Measurements from ENCODE around the gene NOSIP. TPM values are rescaled to one million over a fixed set of nuclear protein-coding genes. Genes with fewer than 3 reads are reported as not detected.

Gene NOSIP
- total RNA-seq, 1 donor from 2014 or later, result 94.4 TPM

DNA sequence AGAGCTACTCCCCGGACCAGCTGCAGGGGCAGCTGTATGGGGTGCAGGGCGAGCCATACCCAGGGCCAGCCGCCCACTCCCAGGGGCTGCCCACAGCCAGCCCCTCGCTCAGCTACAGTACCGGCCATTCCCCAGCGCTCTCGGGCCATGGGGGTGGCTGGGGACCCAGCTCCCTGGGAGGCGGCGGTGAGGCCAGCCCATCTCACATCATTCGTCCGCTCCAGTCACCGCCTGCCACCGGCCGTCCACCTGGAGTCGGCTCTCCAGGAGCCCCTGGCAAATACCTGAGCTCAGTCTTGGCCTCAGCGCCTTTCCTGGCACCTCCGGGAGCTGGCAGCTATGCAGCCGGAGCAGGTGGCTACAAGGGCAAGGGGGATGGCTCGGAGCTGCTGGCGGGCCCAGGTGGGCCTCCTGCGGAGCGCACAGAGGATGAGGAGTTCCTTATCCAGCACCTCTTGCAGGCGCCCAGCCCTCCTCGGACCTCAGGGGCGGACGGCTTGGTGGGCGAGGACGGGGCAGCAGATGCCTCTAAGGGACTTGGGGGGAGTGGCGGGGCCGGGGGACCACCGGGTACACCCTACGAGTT is 15.6 kb upstream of the NOSIP start:
- TF ChIP-seq, protein P1, sequence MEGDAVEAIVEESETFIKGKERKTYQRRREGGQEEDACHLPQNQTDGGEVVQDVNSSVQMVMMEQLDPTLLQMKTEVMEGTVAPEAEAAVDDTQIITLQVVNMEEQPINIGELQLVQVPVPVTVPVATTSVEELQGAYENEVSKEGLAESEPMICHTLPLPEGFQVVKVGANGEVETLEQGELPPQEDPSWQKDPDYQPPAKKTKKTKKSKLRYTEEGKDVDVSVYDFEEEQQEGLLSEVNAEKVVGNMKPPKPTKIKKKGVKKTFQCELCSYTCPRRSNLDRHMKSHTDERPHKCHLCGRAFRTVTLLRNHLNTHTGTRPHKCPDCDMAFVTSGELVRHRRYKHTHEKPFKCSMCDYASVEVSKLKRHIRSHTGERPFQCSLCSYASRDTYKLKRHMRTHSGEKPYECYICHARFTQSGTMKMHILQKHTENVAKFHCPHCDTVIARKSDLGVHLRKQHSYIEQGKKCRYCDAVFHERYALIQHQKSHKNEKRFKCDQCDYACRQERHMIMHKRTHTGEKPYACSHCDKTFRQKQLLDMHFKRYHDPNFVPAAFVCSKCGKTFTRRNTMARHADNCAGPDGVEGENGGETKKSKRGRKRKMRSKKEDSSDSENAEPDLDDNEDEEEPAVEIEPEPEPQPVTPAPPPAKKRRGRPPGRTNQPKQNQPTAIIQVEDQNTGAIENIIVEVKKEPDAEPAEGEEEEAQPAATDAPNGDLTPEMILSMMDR (IDR thresholded peaks at IDR 0.05; ENCODE audit: partially characterized antibody, unreplicated experiment), result no peak
- Mint-ChIP-seq H3K9me3 (ENCODE audit: unreplicated experiment) (peaks cover 7% of the 10 kb centered on the region), H3K27me3 (ENCODE audit: unreplicated experiment) (peaks cover 10% of the 10 kb centered on the region), H3K27ac (ENCODE audit: unreplicated experiment) (no peak overlapping the region), H3K4me3 (ENCODE audit: unreplicated experiment) (no peak overlapping the region), H3K36me3 (ENCODE audit: unreplicated experiment) (no peaks in the 10 kb centered on the region), H3K4me1 (ENCODE audit: low read depth, unreplicated experiment) (peaks cover 8% of the 10 kb centered on the region)
- DNase-seq, result no peak

DNA sequence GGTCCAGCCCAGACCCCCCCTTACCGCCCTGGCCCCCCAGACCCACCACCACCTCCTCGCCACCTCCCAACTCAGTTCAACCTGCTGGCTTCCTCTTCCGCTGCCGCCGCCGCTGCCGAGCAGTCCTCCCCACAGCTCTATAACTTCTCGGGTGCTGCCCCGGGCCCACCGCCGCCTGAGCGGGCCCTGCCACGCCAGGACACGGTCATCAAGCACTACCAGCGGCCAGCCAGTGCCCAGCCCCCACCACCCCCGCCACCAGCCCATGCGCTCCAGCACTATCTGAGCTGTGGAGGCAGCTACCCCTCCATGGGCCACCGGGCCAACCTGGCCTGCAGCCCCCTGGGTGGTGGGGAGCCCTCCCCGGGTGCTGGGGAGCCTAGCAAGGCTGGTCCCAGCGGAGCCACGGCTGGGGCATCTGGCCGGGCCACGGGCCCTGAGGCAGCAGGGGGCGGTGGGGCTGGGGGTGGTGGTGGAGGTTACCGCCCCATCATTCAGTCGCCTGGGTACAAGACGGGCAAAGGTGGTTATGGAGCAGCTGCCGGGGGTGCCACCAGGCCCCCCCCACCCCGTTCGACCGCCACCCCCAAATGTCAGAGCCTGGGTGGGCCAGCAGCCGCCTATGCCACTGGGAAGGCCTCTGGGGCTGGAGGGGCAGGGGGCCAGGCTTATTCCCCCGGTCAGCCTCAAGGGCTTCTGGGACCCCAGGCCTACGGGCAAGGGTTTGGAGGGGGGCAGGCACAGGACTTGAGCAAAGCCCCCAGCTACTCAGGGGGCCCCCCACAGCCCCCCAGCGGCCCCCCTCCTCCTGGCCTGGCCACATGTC is 14.8 kb upstream of the NOSIP start:
- H3K4me3 Mint-ChIP-seq (ENCODE audit: unreplicated experiment), result no peak overlapping the region
- H3K4me1 Mint-ChIP-seq (ENCODE audit: low read depth, unreplicated experiment), result peaks cover 8% of the 10 kb centered on the region
- H3K27me3 Mint-ChIP-seq (ENCODE audit: unreplicated experiment), result peaks cover 9% of the 10 kb centered on the region
- TF ChIP-seq, protein P1 (IDR thresholded peaks at IDR 0.05; ENCODE audit: partially characterized antibody, unreplicated experiment), result no peak
- no peak for DNase-seq
- no peak overlapping the region for H3K27ac Mint-ChIP-seq (ENCODE audit: unreplicated experiment)
- peaks cover 10% of the 10 kb centered on the region for H3K9me3 Mint-ChIP-seq (ENCODE audit: unreplicated experiment)
- H3K36me3 Mint-ChIP-seq (ENCODE audit: unreplicated experiment), result no peaks in the 10 kb centered on the region

DNA sequence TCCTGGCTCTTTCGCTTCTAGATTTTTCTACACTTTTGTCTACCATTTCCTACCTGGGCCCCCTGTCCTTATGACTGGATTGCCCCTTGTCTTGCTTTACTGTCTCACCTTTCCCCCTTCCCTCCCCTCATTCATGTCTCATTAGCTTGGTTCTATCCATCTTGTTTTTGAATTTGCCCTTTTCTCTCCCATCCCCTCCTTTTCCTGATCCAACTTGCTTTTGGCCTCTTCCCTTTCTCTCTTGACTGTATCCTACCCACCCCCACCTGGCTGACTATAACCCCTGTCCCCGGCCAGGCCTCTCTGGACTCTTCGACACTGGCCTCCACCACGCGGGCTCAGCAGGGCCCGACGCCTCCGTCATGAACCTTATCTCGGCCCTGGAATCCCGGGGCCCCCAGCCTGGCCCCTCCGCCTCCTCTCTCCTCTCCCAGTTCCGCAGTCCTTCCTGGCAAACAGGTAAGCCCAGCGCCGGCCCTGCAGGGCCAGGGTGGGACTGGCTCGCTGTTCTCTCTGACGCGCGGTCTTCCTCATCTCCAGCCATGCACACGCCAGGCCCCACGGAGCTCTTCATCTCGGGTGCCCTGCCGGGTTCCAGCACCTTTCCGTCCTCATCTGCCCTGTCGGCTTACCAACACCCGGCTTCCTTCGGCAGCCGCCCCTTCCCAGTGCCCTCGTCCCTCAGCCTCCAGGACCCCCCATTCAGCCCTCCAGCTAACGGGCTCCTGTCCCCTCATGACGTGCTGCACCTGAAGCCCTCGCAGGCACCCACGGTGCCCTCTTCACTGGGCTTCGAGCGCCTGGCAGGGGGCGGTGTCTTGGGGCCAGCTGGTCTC is 14.0 kb upstream of the NOSIP start:
- Mint-ChIP-seq H3K4me3 (ENCODE audit: unreplicated experiment) (peak overlapping the region; percentile 89), H3K27me3 (ENCODE audit: unreplicated experiment) (peaks cover 9% of the 10 kb centered on the region), H3K4me1 (ENCODE audit: low read depth, unreplicated experiment) (peaks cover 10% of the 10 kb centered on the region), H3K36me3 (ENCODE audit: unreplicated experiment) (no peaks in the 10 kb centered on the region), H3K9me3 (ENCODE audit: unreplicated experiment) (peaks cover 11% of the 10 kb centered on the region), H3K27ac (ENCODE audit: unreplicated experiment) (peak overlapping the region; percentile 50)
- TF ChIP-seq, protein P1 (IDR thresholded peaks at IDR 0.05; ENCODE audit: partially characterized antibody, unreplicated experiment), result no peak
- no peak for DNase-seq

DNA sequence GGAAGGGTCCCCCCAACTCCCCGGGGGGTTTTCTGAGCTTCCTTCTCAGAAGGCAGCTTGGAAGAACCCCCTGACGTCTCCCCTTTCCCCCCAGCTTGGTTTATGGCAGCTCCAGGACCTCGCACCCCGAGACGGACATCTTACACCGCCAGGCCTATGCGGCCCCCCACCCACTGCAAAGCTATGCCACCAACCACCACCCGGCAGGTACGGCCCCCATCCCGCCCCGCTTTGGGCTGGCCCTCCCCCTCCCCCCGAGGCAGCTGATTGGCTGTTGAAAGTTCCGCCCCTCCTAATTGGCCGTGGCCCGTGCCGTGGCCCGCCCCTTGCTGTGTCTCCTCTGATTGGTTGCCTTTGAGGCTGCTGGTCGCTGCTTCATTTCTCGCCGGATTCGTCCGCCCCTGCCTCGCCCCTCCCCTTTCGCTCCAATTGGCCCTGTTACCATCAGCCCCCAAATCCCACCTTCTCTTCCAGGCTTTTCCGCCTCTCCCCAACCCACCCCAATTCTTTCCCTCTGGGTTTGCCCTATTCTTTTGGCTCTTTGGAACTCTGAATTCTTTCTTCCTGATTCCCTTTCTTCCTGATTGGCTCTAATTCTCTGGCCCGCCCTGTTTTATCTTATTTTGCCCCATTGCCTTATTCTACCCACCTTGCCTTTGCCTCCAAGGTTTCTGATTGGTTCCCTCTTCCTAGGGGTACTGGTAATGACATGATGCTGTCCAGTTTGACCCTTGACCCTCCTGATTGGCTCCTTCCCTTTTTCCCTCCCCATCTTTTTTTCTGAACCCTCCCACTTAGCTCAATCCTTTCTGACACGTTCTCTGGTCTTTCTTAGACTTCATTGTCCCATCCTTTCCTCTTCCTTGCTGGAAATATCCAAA is 13.1 kb upstream of the NOSIP start:
- Mint-ChIP-seq H3K27ac (ENCODE audit: unreplicated experiment) (peak overlapping the region; percentile 50), H3K4me3 (ENCODE audit: unreplicated experiment) (peak overlapping the region; percentile 89), H3K9me3 (ENCODE audit: unreplicated experiment) (peaks cover 13% of the 10 kb centered on the region), H3K4me1 (ENCODE audit: low read depth, unreplicated experiment) (peaks cover 10% of the 10 kb centered on the region), H3K36me3 (ENCODE audit: unreplicated experiment) (no peaks in the 10 kb centered on the region), H3K27me3 (ENCODE audit: unreplicated experiment) (peaks cover 9% of the 10 kb centered on the region)
- TF ChIP-seq, protein P1 (IDR thresholded peaks at IDR 0.05; ENCODE audit: partially characterized antibody, unreplicated experiment), result no peak
- DNase-seq, result peak; percentile 96
